HG03342 (cell line): ENCODE measurements around the gene CAMK1D.

Experiments used
- ATAC-seq: cut with Tn5 transposase; IDR thresholded peaks from one replicate; pipeline ENCODE4 v1.9.1; 2021; ENCODE audit warnings: mild to moderate bottlenecking, moderate library complexity; ENCODE audit not compliant: unreplicated experiment

CAMK1D gene

GRCh38 chr10:12459340-12459739 lies 110.0 kb downstream of the CAMK1D start:
- no peak for ATAC-seq

GRCh38 chr10:12459762-12460161 lies 110.4 kb downstream of the CAMK1D start:
- no peak for ATAC-seq

DNA sequence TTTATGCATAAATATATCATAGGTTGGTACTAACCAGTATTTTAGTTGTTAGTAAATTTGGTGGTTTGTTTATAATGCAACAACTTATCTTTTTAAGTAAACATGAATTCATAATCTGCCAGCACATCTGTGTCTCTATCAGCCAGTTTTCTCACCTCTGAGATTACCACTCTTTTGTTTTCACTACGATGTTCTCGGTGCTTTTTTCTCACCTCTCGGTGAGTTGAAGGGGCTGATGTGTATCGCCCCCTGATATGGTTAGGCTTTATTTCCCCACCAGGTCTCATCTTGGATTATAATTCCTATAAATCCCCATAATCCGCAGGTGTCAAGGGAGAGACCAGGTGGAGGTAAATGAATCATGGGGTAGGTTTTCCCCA lies 114.1 kb downstream of the CAMK1D start:
- ATAC-seq = no peak

DNA sequence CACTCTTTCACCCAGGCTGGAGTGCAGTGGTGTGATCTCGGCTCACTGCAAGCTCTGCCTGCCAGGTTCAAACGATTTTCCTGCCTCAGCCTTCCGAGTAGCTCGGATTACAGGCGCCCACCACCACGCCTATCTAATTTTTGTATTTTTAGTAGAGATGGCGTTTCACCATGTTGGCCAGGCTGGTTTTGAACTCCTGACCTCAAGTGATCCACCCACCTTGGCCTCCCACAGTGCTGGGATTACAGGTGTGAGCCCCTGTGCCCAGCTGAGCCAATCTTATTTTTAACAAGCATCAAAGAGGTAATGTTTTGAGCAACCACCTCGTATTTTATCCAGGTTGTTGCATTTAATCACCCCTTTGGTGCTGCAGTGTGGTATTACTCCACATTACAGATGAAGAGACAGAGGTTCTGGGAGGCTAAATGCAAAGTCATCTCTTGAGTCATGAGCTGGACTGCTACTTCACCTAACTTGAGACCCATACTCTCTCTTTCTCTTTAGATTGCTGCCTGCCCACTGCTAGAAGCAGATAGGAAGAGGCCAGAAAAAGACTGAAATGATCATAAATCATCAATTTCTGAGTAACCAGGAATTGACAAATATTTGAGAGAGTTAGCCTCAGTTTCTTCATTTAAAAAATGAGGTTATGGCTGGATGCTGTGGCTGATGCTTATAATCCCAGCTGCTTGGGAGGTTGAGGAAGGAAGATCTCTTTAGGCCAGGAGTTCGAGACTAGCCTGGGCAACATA lies 116.2 kb downstream of the CAMK1D start:
- no peak for ATAC-seq

- no peak for ATAC-seq
These were observed 117.5 kb downstream of the CAMK1D start for GRCh38 chr10:12466704-12467305.

DNA sequence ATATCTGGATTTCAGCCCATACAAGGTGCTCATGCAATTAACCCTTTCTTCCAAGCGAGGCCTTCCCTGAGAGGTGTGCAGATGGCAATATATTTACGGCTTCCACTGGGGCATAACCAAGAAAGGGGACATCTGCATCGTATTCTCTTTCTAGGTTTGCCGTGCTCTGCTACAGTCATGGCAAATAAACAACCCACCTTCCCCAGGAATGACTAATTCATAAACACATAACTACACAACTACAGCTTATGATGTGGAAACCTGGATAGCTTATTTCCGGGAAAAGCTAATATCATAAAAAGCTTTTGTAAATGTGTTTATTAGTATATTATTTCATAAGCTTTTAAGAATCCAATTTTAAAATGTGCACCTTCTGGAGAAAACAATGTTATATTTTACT lies 120.0 kb downstream of the CAMK1D start:
- ATAC-seq = no peak

GRCh38 chr10:12470719-12471118 lies 121.4 kb downstream of the CAMK1D start:
- ATAC-seq = no peak

DNA sequence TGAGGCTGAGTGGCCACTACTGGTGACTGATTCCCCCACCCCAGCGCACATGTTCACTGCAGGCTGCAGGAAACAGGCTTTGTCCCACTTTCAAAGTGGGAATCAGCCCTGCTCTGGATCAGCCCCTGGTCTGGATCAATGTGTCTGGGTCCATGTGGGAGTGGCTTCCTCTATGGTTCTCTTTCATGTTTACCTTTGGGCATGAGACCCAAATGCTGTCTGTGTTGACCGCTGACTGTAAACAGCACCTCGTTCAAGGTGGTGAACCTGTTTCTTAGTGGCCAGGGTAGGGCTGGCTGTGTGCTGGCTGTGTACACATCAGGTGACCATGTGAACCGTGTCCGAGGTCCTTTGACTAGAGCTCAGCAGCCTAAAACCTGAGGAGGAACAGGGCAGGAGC lies 121.8 kb downstream of the CAMK1D start:
- ATAC-seq = no peak

- ATAC-seq = no peak
These were observed 124.1 kb downstream of the CAMK1D start for GRCh38 chr10:12473491-12473890.

- ATAC-seq = no peak
These were observed 125.5 kb downstream of the CAMK1D start for GRCh38 chr10:12474727-12475412.

DNA sequence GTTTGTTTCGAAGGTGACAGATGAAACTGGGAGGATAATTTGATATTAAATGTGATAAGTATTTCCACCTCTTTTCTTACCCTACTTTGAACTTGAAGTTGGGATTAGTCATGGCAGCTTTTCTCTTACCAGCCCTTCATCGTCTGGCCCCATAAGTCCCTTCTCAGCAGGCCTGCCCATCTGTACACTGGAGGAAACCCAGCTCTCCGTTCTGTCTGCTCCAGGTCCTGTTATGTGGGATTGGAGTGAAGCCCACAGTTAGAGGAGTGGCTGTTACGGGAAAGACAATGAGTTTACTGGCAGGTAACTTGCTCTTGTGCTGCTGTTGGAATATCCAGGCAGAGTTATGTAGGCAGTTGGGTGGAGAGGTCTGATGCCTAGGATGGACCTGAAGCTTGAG lies 127.3 kb downstream of the CAMK1D start:
- no peak for ATAC-seq

DNA sequence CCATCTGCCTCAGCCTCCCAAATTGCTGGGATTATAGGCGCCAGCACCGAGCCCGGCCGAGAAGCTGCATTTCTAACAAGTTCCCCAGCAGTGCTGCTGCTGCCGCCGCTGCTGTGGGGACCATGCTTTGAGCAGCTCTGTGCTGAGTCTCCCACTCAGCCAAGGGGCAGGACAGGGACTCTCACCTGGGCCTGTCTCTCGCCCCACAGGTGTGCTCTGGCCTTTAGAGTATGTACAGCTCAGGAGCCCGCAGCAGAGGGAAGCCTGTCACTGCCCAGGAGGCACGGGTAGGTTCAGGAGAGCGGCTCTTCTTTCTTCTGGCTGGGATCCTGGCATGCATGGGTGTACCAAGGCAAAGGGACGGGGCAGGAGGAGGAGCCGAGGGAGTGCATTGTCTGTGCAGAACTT lies 130.1 kb downstream of the CAMK1D start:
- no peak for ATAC-seq

DNA sequence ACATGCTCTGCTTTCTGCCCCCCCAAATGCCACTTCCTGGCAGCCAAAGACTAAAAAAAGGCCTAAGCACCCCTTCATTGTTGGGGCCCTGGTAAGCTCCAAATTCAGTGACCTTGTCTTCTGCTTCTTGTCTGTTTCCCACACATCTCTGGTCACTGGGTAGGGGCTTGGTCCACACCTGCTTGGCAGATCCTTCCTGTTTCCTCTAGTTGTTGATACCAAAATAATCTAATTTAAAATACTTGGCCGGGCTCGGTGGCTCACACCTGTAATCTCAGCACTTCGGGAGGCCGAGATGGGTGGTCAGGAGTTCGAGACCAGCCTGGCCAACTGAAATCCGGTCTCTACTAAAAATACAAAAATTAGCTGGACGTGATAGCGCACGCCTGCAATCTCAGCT lies 130.6 kb downstream of the CAMK1D start:
- no peak for ATAC-seq

GRCh38 chr10:12480440-12480839 lies 131.1 kb downstream of the CAMK1D start:
- ATAC-seq = no peak

DNA sequence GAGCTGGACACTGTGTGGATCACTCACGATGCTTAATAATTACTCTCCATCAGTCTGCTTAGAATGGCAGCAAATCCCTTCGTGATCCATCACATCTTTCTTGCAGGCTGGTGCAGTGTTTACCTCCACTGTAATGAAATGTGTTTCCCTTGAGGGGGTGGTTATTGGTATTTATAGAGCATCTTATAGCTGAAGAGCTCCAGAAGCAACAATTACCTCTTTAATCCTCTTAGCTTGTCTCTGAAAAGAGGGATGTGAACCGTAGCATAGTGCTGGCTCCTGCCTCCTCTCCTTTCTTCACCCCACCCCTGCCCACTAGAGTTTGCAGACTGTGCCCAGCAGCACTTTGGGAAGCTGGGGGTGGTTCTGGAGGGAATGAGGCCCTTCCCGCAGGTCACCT lies 132.6 kb downstream of the CAMK1D start:
- ATAC-seq = no peak

DNA sequence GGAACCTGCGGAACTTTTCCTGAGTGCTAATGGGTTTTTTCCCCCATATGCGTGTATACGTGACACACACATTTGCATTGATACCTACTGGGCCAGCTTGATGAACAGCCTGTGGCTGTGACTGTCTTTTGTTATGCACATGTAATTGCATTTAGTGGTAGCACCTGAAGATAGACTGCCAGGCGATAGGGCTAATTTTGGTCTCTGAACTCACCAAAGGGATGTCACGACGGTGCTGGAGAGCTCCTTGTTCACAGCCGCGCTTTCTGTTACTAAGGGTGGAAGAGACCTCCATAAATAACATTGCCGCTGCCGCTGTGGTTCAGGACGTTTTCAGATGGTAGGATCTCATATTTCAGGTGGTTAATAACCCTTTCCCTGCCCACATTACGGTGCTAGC lies 133.2 kb downstream of the CAMK1D start:
- no peak for ATAC-seq

- ATAC-seq = no peak
These were observed 134.9 kb downstream of the CAMK1D start for GRCh38 chr10:12484002-12484918.

- ATAC-seq = no peak
These were observed 135.8 kb downstream of the CAMK1D start for GRCh38 chr10:12484941-12485805.

DNA sequence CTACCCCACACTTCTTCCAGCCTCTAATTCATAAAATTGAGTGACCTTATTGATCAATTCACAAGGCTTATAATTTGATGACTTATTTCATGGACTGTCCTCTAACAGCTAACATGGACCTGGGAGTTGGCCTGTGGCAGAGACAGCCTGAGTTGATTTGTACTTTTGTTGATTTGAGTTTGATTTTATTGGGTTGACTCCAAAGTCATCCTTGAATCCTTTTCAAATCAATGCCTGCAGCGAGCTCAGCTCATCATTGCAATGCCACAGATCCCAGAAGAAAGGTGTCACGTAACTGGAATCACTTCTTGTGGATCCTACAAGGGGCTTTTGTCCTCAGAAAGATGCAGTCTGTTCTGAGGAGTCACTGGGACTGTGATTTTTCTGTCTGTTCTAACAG lies 138.0 kb downstream of the CAMK1D start:
- no peak for ATAC-seq

DNA sequence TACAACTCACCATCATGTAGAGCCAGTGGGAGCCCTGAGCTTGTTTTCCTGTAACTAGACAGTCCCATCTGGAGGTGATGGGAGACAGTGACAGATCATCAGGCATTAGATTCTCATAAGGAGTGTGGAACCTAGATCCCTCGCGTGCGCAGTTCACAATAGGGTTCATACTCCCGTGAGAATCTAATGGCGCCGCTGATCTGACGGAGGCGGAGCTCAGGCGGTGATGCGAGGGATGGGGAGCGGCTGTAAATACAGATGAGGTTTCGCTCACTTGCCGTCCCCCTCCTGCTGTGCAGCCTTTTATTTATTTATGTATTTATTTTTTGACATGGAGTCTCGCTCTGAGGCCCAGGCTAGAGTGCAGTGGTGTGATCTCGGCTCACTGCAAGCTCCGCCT lies 139.3 kb downstream of the CAMK1D start:
- no peak for ATAC-seq
